Activated CD4-positive, alpha-beta T cell treated with anti-CD3 and anti-CD28 coated beads, Interleukin-2, Interleukin-6, amounts not matched to agents 100 ng/mL and 50 ng/mL, durations not matched to agents 16 hours and 8 hours (primary cell): ENCODE measurements around the gene FPGS.
"Not testable (repeated sequence)": the region's sequence is repeated elsewhere in the genome, so short reads cannot be mapped to it uniquely, and the experiment has no call there.

Experiments
- DNase-seq: peaks from one replicate; pipeline ENCODE4 v3.0.0-alpha.2; 2020

FPGS gene

DNA sequence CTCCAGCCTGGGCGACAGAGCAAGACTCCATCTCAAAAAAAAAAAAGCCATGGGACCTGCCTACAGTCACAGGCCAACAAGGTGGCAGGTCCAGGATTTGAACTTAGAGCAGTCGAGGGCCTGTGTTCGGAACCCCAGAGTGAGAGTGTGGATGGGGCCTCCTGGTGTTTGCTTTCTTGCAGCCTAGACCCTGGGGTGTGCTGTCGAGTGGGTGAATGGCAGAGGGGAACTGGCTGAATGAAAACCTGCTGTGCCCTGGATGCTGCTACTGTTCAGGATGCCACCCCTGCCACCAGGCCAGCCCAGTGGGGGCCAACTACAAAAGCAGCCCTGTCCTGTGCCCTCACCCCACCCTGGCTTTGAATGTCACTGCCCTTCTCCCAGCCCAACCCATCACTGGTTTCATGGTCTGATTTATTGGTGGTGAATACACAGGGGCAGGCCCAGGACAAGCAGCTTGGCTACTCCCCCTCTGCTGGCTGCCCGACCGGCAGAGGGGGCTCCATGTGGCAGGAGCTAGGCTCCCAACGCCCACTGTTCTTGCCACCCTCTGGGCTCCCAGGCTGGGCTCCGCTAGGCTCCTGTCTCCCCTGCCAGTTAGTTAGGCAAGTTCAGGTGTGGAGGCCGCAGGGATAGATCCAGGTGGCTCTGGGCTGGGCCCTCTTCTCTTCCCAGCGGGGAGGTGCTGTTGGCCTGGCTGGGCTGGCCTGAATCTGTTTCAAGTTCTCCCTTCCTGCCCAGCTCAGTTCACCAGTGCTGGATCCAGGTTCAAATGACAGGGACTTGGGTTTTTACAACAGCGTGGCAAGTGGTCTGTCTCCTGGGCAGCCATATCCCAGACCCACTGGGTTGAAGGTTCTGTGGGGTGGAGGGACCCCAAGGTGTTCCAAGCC lies 12.2 kb downstream of the FPGS start:
- DNase-seq: no peak

DNA sequence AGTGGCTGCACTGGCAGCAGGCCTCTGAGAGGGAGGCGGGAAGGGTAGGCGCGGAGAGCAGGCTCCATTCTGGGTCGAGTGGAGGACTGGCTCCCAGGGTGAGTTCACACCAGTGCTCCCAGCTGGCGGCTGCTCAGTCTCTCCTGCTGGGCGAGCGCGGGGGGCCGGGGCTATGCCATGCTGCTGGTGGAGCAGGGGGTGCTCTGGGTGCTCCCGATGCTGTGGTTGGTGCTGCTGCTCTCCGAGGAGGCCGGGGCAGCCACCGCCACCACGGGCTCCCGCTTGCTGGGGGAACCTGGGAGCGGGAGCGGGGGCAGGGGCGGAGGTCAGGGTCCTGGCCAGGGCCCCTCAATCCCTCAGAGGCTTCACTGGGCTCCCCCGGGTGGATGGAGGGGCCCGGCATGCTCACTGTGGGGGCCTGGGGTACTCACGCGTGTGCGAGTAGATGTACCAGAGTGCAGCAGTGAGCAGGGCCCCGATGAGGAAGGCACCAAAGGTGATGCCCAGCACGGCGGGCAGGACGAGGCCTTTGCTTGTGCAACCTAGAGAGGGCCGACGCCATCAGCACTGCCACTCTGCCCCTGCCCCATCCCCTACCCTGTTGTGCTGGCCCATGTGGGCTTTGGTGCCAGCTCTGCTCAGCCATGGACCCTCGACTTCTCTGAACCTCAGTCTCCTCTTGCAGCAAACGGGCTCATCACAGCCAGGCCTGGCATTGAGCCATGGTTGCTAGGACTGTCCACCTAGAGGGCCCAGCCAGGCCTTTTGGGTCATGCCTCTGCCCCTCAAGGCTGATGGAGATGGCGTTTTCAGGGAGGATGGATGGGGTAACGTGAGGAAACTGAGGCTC lies 13.1 kb downstream of the FPGS start:
- DNase-seq: no peak

DNA sequence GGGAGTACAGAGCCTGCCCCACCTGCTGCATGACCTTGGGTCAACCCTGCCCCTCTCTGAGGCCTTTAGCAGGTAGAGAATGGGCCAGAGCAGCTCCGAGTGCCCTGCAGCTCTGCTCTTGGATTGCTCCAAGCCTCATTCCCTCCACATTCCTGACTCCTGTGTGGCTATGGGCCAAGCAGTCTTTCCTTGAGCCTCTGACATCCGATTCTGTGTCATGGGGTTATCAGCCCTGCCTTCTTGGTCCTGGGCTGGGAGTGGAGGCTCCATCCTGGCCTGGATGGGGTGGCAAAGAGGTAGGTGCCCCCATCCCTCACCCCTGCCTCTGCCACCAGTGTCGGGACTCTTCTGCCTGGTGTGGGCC lies 13.7 kb downstream of the FPGS start:
- no peak for DNase-seq

DNA sequence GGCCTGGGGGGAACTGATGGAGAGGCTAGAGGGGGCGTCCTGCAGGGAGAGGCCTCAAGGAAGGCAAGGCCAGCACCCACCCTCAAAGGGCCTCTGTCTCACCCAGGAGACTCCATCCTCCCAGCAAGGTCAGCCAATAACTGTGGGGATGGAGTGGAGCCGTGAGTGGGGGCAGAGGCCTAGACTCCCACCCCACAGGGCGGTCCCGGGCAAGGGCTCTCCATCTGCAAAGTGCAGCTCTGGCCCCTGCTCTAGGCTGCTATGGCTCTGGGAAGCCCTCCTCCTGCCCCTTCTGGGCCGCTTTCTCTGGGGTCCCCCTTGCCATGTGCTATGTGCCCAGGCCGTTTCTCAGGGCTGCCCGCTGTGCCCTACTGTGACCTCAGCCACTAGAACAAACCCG lies 14.0 kb downstream of the FPGS start:
- no peak for DNase-seq

DNA sequence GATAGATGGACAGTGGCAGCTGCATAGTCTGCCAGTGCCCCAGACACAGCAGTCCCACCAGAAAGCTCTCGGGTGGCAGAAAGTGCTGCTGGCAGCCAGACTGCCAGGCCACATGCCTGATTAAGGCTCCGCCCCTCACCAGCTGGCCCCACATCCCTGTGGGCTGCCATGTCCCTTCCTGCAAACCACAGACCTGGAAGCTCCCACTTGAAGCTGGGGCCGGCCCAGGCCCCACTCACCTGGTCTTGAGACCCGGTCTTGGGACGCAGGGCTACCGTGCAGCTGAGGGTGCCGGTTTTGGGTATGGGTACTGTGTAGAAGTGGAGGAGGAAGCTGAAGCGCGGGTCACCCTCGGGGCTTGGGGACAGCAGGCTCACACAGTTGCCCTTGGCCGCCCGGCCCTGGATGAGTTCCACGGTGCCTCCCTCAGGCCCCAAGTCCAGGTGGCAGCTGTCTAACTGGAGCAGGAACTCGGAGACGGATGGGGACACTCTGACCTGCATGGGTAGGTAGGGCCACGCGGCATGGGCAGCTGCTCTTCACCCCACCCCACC lies 15.3 kb downstream of the FPGS start:
- DNase-seq: no peak

DNA sequence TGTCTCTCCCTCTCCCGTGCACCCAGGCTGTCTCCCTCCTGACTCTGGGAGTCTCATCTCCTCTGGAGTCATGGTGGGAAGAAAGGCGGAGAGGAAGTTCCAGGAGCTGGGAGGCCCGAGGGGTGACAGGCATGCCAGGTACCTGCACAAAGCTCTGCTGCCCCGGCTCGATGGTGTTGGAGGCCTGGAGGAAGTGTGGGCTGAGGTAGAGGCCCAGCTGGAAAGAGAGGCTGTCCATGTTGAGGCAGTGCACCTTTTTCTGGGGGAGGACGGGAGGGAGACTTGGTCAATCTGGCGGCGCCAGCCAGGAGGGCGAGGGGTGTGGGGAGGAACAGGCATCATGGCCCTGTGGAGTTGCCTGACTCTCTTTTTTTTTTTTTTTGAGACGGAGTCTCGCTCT lies 15.9 kb downstream of the FPGS start:
- DNase-seq: no peak

DNA sequence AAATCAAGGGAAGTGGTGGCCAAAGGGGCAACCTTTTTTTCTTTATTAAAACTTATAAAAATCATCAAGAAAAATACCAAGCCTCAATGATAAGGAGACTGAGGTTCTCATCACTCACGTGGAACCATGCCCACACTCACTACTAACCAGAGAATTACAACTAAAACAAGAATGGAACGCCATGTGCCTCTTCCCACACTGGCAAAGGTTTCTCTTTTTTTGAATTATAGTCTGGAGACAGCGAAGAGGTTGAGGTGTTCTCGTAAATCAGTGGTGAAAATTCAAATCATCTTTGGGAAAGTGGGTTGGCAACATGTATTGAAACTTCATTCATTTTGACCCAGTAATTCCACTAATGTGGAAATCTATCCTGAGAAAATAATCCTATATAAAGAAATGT lies 19.4 kb downstream of the FPGS start:
- DNase-seq: no peak

DNA sequence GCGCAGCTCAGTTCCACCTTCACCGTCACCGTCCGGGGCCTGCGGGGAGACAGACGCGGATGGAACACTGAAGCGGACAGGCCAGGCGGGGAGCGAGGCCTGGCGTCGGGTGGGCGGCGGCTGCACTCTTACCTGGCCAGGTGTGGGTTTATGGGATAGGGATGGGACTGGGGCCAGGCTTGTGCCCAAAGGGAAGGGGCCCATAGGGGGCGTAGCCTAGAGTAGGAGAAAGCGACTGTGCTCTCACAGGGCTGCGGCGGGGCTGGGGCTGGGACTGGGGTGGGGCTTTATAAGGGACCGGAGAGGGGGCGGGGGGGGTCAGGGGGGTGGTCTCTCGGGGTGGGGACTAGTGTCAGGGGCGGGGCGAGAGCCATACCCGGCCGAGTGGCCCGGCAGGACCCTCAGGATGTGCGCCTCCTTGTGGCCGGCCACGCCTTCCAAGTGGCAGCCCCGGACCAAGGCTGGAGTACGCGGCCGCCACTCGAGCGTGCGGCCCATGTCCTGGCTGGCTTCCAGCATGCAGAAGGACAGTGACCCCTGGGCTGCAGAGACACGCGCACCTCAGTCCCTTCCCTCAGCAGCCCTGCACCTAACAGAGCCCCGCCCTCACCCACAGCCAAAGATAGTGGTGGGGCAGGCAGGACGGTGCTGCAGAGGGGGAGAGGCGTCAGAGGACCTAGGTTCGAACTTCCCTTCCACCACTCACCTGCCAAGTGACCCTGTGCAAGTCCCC lies 22.8 kb downstream of the FPGS start:
- no peak for DNase-seq

DNA sequence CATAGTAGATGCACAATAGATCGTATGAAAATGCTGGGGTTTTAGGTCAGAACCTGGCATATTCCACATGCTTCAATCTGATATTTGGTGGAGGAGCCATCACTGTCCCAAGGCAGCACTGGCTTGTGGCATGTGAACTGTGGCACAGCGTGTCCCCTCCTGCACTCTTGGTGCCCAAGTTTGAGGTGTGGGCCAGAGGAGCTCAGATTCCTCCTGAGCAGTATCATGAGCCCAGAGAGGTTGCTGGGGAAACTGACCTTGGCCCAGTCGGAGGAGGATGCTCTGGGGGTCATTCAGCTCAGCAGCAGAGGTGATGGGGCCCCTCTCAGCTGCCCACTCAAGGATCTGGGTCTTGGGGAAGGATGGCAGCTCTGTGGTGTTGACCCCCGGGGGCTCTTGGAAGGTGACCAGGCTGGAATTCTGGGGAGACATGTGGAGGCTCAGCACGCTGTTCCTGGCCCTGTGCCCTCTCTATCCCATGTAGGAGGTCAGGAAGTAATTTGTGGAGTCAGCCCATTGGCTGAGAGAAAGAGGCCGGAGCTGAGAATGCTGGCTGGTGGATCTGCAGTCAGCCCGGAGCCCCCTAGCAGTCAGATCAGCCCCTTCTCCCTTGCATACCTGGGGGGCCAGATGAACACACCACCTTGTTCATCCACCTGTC lies 23.7 kb downstream of the FPGS start:
- DNase-seq: no peak

DNA sequence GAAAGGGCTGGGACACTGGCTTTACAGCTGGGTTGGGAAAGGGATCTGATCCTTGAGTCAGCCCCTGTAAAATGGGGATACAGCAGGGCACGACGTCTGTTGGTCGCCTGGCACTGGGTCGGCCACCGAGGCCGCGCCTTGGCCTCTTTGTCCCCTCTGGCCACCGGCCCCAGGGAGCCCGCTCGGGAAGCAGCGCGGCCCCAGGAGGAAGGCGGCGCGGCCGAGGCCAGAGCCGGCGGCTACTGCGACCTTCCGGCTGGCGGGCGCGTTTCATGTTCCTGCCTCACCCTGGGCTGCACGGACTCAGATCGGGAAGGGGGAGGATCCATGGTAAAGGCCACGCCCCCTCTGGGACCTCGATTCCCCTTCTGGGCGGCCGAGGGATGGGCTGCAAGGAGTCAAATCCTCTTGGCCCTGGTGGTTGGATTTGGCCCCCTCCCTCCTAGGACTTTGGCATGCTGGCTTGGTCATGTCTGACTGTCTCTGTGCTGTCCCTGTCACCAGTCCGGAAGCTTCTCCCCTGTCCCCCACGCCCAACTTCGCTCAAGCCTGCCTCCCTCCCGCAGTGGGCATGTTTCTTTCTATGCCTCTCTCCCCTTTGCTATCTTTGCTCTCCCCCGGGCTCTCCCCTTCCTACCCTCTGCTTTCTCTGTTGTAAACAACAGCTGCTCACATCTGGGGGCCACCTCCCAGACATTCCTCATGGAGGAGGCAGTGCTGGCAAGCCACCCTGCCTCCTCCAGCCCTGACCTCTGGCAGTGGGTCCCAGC lies 25.8 kb downstream of the FPGS start:
- no peak for DNase-seq

DNA sequence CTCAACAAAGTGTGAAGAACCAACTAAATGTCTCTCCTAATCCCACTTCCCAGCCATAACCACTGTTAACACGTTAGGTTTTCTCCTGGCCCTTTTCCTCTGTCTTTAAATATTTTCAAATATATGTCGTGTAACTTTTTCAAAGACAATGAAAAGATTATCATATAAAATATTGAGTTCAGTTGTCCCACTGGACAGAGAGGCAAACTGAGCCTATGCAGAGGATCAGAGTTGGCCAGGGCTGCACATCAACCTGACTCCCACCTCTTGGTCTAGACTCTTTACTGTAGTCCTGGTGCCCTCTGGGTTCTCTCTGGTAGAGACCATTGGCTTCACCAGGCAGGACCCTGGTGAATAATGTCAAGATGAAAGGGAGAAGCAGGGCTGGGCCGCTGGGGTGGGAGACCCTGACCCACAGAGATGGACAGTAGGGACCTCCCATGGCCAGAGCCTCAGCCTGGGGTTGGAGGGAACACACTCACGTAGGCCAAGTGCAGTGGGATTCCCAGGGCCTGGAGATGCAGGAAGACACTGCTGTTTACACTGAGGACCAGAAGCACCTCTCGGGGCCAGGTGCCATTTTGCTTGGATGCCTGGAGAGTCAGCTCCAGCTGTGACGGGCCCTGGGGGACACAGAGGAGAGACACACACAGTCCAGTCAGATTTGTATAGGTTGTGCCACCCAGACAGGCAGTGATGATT lies 26.7 kb downstream of the FPGS start:
- no peak for DNase-seq

DNA sequence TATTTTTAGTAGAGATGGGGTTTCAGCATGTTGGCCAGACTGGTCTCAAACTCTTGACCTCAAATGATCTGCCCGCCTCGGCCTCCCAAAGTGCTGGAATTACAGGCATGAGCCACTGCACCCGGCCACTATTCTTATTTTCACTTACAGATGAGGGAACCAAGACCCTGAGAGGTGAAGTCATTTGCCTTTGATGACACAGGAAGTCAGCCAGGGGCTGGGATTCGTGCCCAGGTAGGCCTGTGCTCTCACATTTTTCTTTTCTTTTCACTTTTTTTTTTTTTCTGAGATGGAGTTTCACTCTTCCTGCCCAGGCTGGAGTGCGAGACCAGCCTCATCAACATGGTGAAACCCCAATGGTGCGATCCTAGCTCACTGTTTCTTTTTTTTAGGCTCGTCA lies 29.6 kb downstream of the FPGS start:
- no peak for DNase-seq

DNA sequence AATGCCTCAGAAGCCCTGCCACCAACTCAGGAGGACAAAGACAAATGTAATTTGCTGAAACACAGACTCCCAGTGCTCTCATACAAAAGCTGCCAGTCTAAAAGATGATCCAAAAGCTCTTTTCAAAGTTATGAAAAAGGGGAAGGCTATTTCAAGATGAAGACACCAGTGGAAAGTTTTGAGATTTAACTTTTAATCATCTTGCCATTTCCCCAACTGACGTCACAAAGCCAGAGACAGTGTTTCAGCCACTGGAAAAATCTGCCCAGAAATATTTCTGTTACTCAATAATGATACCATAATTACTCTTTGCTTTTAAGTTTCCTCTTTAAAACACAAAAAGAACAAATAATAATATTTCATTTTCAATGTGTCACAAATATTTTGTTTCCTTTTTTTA lies 30.9 kb downstream of the FPGS start:
- DNase-seq: no peak

DNA sequence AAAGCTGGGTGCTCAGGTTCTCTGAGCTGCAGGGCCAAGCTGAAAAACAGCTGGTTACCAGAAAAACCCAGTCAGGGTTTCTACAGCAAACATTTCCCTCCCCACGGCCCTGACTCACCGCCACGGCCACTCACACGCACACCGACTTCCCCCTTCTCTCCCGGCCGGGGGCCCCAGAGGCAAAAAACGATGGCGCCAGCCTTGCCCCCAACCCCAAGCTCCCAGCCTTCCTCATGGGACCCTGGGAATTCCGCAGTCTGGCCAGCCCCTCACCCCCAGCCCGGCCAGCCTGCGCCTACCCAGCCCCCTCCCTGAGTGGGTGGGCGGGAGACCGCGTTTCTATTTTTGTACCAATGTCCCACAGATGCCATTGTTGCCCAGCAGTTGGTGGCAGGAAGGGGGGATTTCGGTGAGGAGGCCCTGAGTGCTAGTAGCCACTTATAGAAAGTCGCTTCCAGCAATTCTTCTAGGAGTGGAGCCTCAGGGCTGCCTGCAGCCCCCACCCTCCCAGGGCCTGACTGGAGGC lies 33.4 kb downstream of the FPGS start:
- DNase-seq: no peak

DNA sequence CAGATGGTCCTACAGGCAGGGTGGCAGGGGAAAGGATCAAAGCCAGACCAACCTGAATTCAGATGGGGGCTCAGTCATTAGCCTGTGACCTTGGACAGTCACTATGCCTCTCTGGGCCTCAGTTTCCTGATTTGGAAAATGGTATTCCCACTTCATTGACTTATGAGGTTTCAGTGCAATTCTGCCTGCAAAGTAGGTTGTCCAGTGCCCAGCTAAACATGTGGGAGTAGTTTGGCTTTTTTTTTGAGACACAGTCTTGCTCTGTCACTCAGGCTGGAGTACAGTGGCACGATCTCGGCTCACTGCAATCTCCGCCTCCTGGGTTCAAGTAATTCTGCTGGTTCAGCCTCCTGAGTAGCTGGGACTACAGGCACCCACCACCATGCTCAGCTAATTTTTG lies 33.9 kb downstream of the FPGS start:
- not testable (repeated sequence) for DNase-seq

DNA sequence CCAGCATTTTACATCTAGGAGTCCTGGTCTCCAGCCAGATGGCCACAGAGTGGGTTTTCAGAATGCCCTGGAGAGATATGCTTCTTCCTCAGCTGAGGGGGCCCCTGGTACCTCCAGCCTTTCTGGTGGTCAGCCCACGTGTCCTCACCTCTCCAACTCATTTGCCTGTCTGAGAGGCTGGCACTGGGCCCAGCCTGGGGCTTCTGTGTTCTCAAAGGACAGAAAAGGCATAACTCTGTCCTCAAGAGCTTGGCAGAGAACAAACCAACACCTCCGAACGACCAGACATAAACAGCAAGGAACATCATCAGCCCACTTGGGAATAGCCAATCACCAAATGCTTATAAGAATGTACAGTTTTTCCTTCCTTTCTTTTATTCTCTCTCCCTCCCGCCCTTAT lies 34.7 kb downstream of the FPGS start:
- DNase-seq: no peak

DNA sequence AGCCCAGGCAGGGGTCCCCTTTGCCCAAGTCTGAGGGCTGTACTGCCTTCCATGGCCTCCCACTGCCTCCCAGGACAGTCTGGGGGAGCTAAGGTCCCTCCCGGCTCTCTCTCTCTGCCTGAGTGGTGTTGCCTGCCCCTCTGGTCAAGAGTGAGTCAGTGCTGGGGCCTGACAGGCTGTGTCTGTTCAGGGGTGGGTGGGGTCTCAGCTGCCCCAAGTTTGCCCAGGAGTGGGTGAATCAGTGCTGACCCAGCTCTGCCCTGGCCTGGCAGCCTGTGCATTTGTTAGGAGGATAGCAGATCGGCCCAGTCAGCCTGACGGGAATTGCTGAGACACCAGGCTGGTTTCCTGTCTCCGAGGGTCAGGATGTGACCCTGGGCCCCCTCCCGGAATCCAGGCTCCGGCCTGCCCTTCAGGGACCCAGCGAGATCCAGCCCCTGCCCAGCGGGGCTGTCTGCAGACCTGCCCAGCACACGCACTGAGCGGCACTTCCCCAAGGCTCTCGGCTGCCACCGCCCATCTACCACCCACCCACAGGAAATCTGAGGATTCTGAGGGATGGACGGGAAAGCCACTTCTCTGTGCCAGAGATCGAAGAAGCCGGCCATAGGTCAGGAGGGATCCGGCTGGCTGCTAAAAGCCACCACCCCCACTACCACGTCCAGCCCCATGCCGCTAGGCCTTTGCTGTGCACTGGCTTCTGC lies 35.8 kb downstream of the FPGS start:
- no peak for DNase-seq

DNA sequence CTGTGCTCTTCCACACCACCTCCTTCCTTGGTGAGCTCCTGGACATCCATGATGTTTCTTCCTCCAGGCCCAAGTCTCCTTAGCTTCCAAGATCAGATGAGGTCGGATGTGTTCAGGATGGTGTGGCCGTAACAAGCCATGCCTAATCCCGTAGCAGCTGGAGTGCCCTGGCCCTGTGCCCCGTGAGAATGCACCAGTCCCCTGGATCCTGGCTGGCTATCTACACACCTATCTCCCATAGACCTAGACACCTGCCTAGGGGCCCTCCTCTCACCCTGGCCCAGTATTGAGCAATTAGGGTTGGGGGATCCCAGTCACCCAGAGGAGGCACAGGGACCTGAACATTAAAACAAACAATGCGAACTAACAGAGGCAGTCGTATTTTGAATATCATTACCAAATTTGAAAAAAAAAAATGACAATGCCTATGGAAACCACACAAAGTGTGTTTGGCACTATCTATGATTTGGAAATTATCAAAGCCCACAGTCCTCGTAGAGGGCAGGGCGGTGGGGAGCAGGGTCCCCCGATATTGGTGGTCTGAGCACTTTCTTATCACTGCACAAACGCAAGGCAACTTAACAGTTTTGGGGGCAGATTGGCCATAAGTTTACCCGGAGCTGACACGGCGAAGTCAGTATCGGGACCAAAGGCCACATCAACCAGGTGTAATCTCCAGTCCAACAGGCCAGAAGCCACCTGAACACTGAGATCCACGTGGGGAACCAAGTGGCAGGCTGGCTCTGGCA lies 38.6 kb downstream of the FPGS start:
- no peak for DNase-seq

DNA sequence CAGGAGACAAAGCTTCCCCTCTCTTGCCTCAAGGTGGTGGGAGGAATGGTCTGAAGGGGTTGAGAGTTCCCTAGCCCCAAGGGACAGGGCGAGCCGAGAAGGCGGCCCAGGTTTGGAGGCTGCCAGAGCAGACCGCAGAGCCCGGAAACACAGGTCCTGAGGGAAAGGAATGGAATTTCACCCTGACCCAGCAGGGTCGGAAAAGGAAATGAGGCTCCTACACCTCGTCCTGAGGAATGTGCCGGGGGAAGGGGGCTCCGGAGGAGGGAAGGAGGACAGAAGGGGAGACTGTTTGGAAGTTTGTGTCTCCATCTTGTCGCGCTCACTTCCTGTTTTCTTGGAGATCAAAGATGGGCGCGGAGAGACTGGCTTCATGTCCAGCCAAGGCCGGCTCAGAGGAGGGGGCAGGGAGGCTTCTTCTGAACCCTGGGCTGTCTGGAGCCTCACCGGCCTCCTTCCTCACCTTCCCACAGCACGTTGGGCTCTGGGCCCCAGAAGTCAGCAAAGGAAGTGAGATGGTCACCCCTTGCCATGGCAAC lies 42.2 kb downstream of the FPGS start:
- DNase-seq: no peak
